GM12891 (cell line): ENCODE measurements around the gene ESCO1.

Experiments
- DNase-seq: peaks from one replicate; pipeline ENCODE4 v3.0.0; 2011; ENCODE audit warnings: low spot score; ENCODE audit not compliant: insufficient read length
- FAIRE-seq: peaks from 2 replicates; lab custom pipeline; 2011; peaks lifted over from hg19 to GRCh38; lab: Jason Lieb, UNC
- PAX5 ChIP-seq: IDR thresholded peaks from 2 replicates; pipeline ENCODE4 v1.6.1; 2011; ENCODE audit warnings: low read length, moderate library complexity, mild to moderate bottlenecking; ENCODE audit not compliant: insufficient read depth, severe bottlenecking
- POLR2A ChIP-seq: IDR thresholded peaks from 2 replicates; pipeline ENCODE4 v1.6.1; 2011; ENCODE audit warnings: low read depth, low read length, control low read depth
- POLR2AphosphoS5 ChIP-seq: IDR thresholded peaks from 2 replicates; pipeline ENCODE4 v1.6.1; 2011; ENCODE audit warnings: low read depth, low read length, control low read depth
- POU2F2 ChIP-seq: IDR thresholded peaks from 2 replicates; pipeline ENCODE4 v1.6.1; 2011; ENCODE audit warnings: low read depth, mild to moderate bottlenecking, control low read depth, low read length, moderate library complexity
- SPI1 ChIP-seq: IDR thresholded peaks from 2 replicates; pipeline ENCODE4 v1.6.1; 2011; ENCODE audit warnings: low read depth, low read length, control low read depth
- TAF1 ChIP-seq: IDR thresholded peaks from 2 replicates; pipeline ENCODE4 v1.6.1; 2011; ENCODE audit warnings: low read depth, low read length, control low read depth

ESCO1 gene

GRCh38 chr18:21571772-21572171, 28.7 kb downstream of the ESCO1 start:
- TF ChIP-seq POLR2A (no peak), POLR2AphosphoS5 (no peak), SPI1 (no peak), TAF1 (no peak), PAX5 (no peak), POU2F2 (no peak)
- DNase-seq (no peak), FAIRE-seq (no peak)

DNA sequence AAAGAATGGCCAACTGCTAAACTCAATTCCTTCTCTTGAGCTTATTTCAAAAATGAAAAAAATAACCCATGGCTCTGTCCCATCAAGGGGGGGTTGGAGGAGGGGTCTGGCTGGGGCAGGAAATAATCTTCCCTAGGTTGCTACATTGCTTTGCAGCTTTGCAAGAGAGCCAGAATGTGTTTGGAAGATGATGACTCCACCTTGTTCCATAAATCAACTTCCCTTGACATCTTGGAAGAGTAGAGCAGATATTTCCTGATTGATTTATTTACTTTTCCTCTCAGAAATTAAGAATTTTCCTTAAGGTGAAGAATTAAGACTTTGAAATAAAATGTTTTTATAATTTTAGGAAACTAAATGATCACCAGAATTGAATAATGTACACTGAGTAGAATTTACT, 41.3 kb downstream of the ESCO1 start:
- TF ChIP-seq POLR2AphosphoS5 (no peak), SPI1 (no peak), TAF1 (no peak), POLR2A (no peak), PAX5 (no peak), POU2F2 (no peak)
- FAIRE-seq, result no peak
- no peak for DNase-seq

DNA sequence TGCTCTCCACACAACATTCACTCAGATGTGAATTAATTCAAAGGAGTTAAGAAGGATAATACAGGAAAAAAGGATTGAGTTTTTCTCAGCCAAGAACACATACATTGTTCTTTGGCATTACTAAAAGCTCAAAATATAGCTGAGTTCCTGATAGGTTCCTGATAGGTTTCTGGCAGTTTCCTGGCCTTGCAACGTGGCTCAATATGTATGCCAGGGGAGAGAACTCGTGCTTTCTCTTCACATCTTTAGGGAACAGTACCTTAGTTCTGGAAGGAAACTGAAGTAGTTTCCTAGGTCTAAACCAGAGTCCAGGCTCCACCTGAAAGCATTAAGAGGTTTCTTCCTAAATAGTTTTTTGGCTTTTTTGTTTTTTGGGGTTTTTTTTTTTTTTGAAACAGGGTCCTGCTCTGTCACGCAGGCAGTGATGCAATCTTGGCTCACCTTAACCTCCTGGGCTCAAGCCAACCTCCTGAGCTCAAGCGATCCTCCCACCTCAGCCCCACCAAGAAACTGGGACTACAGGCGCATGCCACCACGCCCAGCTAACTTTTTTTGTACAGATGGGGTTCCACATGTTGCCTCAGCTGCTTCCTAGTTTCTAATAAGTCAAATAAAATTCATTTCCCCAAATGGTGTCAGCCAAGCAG, 42.8 kb downstream of the ESCO1 start:
- TF ChIP-seq POLR2AphosphoS5 (no peak), SPI1 (no peak), TAF1 (no peak), POLR2A (no peak), PAX5 (no peak), POU2F2 (no peak)
- FAIRE-seq, result no peak
- DNase-seq, result no peak

- no peak for FAIRE-seq
- DNase-seq, result no peak
- TF ChIP-seq POU2F2 (no peak), POLR2A (no peak), PAX5 (no peak), POLR2AphosphoS5 (no peak), TAF1 (no peak), SPI1 (no peak)
Observed at GRCh38 chr18:21550510-21550970, 50.0 kb downstream of the ESCO1 start.

DNA sequence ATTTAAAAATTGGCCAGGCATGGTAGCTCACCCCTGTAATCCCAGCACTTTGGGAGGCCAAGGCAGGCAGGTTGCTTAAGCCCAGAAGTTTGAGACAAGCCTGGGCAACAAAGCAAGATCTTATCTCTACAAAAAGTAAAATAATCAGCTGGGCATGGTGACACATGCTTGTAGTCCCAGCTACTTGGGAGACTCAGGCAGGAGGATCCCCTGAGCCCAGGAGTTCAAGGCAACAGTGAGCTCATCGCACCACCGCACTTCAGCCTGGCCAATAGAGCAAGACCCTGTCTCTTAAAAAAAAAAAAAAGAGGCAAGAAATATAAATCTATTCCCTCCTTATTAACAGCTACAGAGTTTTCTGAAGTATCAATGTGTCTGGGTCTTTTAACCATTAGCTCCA, 51.9 kb downstream of the ESCO1 start:
- FAIRE-seq, result no peak

GRCh38 chr18:21546423-21546822, 54.1 kb downstream of the ESCO1 start:
- no peak for TF ChIP-seq POLR2A
- TF ChIP-seq POLR2AphosphoS5, result no peak
- no peak for TF ChIP-seq SPI1
- no peak for TF ChIP-seq PAX5
- no peak for TF ChIP-seq POU2F2
- TF ChIP-seq TAF1, result no peak
- DNase-seq (no peak), FAIRE-seq (no peak)

More for the DNA sequence above, 51.9 kb downstream of the ESCO1 start:
- DNase-seq, result no peak
- TF ChIP-seq POU2F2, result no peak
- no peak for TF ChIP-seq PAX5
- no peak for TF ChIP-seq POLR2AphosphoS5
- no peak for TF ChIP-seq SPI1

DNA sequence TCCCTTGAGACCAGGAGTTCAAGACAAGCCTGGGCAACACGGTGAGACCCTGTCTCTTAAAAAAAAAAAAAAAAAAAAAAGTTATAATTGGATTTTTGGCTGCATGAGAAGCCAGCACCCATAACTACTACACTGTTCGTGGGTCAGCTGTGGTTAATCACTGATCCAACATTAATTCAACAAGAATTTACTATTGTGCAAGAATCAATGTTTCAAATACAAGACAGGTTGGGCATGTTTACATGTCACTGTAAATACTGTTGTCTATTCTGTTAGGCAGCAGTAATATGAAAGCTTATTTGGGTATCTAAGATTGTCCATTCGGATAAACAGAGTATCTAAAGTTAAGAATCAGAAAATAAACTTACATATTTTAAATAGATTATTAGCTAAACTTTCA, 62.3 kb downstream of the ESCO1 start:
- DNase-seq (no peak), FAIRE-seq (no peak)
- TF ChIP-seq PAX5 (no peak), POLR2AphosphoS5 (no peak), POLR2A (no peak), TAF1 (no peak), SPI1 (no peak), POU2F2 (no peak)

DNA sequence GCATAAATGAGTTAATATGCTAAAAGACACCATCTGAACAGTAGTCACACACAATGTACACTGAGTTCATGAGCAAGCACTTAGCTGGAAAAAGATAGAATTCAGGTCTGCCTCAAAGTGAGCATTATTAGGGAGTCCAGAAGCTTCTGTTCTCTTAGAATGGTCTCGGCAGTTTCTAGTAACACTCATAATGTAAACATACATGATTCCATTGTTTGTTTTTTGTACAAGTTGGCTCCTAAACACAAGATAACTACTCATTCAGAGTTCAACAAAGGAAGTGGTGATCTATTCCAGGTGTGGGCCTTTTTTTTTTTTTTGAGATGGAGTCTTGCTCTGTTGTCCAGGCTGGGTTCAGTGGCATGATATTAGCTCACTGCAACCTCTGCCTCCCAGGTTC, 66.2 kb downstream of the ESCO1 start:
- FAIRE-seq (no peak), DNase-seq (no peak)

DNA sequence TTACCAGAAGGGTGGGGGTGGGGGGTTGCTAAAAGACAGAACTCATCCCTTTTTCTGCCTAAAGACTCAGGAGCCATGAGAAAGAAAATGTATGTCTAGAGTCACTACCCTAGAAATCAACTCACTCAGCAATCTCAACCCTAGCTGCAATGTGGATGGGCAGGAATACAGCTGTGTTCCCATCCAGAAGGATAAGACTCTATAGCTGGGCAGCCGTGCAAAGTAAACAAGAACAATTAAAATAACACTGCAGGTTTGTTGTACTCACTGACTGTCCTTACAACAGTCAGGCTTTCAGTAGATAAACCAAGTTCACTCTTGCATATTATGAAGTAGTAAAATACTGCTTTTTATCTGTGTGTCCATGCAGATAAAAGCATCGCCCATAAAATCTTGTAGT, 74.0 kb downstream of the ESCO1 start:
- no peak for FAIRE-seq

More for the DNA sequence above, 66.2 kb downstream of the ESCO1 start:
- TF ChIP-seq POLR2A (no peak), POU2F2 (no peak), PAX5 (no peak), TAF1 (no peak), SPI1 (no peak), POLR2AphosphoS5 (no peak)

DNA sequence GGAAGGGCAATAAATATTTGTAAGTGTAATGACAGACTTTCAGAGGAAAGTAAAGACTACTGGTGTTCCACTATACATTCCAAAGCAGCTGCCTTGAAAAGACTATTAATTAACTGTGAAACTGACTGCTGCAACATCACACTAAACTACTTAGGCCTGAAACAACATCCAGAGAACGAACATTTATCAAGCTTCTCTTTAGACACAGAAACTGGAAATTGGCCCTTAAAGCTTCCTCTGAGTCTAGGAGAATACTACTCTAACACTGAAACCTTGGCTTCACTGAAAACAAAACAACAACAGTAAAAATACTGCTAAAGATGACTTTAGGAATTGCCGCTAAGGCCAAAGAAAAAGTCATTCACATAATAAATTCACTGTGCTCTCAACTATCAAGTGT, 74.6 kb downstream of the ESCO1 start:
- TF ChIP-seq PAX5 (no peak), TAF1 (no peak), POLR2AphosphoS5 (no peak), POU2F2 (no peak), SPI1 (no peak), POLR2A (no peak)
- no peak for FAIRE-seq

More for the DNA sequence above, 74.0 kb downstream of the ESCO1 start:
- DNase-seq, result no peak
- no peak for TF ChIP-seq PAX5
- TF ChIP-seq SPI1, result no peak
- TF ChIP-seq POU2F2, result no peak
- no peak for TF ChIP-seq POLR2AphosphoS5
- no peak for TF ChIP-seq POLR2A
- no peak for TF ChIP-seq TAF1

More for the DNA sequence above, 74.6 kb downstream of the ESCO1 start:
- DNase-seq, result no peak
